Ecto neural progenitor cell (in vitro differentiated cells): Measurements from ENCODE around the gene HSD17B1.
"Not testable (repeated sequence)": the region's sequence is repeated elsewhere in the genome, so short reads cannot be mapped to it uniquely, and the experiment has no call there.

ENCODE experiments used
- DNase-seq: peaks from one replicate; pipeline ENCODE4 v3.0.0-alpha.2; 2018; ENCODE audit warnings: low spot score

HSD17B1 gene

DNA sequence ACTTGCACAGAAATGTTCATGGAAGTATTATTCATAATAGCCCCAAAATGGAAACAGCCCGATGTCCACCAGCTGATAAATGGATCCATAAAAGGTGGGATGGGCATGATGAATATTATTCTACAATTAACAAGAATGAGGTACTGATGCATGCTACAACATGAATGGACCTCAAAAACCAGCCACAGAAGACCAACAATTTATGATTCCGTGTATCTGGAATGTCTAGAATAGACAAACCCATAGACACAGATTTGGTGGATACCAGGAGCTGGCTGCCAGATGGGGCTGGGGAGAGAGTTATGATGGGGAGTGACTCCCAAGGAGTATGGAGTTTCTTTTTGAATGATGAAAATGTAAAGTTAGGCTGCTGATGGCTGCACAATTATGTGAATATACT is 27.5 kb upstream of the HSD17B1 start:
- DNase-seq, result no peak

DNA sequence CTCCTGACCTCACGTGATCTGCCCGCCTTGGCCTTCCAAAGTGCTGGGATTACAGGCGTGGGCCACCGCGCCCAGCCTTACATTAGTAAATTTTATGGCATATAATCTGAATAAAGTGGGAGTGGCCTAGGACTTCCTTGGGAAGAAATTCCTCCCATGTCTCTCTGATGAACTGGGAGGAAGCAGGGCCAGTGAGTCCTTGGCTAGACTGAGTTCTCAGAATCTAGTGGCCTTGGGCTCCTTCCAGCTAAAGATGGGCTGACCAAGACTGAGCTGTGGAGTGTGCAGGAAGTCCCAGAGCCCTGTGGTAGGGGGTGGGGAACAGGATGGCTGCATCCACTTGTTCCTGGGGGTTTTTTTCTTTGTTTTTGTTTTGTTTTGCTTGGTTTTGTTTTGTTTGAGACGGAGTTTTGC is 26.7 kb upstream of the HSD17B1 start:
- no peak for DNase-seq

DNA sequence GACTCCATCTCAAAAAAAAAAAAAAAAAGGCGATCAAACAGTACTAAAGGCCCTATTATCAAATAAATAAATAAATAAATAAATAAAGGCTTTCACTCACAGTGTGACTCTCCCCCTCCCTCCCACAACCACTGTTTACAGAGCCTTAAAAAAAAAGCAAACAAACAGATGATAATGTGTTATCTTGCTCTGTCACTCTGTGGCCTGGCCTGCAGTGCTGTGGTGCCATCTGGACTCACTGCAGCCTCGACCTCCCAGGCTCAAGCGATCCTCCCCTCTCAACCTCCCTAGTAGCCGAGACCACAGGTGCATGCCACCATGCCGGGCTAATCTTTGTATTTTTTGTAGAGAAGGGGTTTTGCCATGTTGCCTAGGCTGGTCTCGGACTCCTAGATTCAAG is 24.8 kb upstream of the HSD17B1 start:
- no peak for DNase-seq

DNA sequence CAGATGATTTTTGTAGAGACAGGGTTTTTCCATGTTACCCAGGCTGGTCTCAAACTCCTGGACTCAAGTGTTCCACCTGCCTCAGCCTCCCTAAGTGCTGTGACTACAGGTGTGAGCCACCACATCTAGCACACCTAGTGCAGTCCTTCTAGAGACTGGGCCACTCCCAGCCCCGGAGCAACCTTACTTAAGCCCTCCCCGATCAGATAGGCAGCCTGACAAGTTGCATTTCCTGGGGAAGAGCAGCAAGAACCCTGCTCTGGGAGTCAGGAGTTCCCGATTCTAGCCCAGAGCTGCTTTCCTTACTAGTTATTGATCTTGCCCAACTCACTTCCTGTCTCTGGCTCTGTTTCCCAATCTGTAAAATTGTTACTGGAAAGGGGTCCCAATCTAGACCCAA is 23.7 kb upstream of the HSD17B1 start:
- DNase-seq, result no peak

DNA sequence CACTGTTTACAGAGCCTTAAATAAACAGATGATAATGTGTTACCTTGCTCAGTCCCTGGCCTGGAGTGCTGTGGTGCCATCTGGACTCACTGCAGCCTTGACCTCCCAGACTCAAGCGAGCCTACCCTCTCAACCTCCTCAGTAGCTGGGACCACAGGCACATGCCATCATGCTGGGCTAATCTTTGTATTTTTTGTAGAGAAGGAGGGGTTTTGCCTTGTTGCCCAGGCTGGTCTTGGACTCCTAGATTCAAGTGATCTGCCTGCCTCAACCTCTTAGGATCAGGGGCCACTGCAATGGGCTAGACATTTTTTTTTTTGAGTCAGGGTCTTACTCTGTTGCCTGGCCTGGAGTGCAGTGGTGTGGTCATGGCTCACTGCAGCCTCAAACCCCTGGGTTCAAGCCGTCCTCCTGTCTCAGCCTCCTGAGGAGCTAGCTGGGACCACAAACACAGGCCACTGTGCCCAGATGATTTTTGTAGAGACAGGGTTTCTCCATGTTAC is 21.7 kb upstream of the HSD17B1 start:
- no peak for DNase-seq

DNA sequence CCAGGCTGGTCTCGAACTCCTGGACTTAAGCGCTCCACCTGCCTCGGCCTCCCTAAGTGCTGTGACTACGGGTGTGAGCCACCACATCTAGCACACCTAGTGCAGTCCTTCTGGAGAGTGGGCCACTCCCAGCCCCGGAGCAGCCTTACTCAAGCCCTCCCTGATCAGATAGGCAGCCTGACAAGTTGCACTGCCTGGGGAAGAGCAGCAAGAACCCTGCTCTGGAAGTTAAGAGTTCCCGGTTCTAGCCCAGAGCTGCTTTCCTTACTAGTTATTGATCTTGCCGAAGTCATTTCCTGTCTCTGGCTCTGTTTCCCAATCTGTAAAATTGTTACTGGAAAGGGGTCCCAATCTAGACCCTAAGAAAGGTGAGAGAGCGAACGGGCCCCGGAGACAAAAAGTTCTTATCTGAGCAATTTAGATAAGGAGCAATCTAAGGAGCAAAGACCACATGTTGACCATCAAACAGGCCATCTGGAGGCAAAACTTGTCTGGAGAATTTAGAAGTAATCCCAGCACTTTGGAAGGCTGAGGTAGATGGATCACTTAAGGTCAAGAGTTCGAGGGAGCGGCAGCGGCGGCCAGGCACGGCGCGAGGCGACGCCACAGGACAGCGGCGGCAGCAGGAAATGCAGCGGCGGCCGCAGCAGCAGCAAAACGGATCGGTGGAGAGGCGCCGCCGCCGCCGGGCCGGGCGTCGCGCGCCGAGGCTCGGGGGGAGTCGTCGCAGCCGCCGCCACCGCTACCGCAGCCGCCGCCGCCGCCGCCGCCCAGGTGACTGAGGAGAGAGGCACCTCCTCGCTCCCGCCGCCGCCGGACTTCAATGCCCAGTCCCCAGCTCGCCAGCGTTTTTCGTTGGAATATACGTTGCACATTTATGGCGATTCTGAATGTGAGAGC is 21.0 kb upstream of the HSD17B1 start:
- DNase-seq, result peak; percentile 83

DNA sequence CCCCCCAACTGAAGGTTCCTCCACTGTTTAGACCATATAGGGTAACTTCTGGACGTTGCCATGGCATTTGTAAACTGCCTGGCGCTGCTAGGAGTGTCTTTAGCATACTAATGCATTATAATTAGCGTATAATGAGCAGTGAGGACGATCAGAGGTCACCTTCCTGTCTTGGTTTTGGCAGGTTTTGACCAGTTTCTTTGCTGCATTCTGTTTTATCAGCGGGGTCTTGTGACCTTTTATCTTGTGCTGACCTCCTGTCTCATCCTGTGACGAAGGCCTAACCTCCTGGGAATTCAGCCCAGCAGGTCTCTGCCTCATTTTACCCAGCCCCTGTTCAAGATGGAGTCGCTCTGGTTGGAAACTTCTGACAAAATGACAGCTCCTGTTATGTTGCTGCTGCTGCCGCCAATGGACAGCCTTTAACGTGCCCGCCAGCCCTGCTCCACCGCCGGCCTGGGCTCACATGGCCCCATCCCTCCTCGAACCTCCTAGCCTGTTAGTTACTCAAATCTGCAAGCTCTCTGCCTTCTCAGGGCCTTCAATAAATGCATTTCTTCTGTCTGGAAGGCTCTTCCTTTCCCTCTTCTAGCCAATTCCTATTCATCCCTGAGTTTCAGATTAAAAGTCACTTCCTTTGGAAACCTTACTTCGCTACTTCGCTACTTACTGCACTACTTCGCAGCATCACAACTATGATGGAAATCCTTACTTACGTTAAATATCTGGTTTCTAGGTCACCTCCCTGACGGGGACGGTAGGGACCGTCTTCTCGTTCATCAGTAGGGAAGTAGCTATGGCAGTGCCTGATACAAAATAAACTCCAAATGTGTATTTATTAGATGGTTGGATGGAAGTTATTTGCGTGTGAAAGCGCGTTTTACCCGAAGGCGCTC is 17.3 kb upstream of the HSD17B1 start:
- no peak for DNase-seq

DNA sequence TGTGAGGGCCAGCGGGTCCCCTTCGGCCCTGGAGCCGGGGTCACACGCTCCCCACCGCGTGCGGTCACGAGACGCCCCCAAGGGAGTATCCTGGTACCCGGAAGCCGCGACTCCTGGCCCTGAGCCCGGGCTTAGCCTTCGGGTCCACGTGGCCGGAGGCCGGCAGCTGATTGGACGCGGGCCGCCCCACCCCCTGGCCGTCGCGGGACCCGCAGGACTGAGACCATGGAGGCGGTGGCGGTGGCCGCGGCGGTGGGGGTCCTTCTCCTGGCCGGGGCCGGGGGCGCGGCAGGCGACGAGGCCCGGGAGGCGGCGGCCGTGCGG is 16.7 kb upstream of the HSD17B1 start, which contains the start of gene NAGLU:
Gene NAGLU (plus strand): TSS at position 194 of the 324 bp plus-strand sequence. CDS start 32 bp downstream, at position 226.
- DNase-seq, result peak; percentile 96

DNA sequence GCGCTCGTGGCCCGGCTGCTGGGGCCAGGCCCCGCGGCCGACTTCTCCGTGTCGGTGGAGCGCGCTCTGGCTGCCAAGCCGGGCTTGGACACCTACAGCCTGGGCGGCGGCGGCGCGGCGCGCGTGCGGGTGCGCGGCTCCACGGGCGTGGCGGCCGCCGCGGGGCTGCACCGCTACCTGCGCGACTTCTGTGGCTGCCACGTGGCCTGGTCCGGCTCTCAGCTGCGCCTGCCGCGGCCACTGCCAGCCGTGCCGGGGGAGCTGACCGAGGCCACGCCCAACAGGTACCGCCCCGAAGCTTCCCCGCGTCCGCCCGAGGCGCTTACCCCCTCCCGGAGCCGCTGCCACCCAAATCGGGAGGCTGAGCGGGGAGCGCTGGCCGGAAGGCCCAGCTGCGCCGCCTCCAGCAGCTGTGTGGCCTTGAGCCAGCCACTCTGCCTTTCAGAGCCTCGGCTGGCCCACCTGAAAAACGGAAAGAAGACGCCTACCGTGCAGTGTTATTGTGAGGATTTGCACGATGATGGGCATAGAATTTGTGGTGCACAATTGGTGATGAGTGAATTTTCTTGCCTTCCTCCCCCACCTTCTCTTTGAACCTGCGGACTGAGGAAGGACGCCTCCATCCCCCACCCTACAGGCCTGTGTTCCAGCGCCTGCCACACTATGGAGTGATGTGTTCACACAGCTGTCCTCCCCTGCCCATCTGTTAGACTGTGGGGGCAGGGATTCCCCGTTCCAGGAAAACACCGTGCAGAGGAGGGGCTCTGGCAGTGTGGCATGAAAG is 16.2 kb upstream of the HSD17B1 start:
- DNase-seq, result peak; percentile 89

DNA sequence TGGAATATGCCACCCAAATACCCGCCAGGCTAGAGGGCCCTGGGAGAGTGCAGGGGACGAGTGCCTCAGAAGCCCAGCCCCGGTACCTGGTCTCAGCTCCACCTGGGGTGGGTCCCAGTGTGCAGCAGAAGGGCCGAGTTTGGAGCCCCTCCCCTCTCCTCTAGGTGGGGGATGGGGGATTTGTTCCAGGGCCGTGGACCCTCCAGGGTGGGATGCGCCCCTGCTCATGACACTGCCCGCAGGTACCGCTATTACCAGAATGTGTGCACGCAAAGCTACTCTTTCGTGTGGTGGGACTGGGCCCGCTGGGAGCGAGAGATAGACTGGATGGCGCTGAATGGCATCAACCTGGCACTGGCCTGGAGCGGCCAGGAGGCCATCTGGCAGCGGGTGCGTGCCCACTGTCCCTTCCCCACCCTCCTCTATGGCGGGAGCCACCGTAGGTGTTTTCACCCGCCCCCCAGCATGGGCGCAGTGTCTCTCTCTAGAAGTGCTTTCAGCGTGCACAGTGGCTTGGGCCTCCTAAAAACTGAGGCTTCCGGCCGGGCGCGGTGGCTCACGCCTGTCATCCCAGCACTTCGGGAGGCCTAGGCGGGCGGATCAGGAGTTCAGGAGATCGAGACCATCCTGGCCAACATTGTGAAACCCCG is 15.4 kb upstream of the HSD17B1 start:
- no peak for DNase-seq

DNA sequence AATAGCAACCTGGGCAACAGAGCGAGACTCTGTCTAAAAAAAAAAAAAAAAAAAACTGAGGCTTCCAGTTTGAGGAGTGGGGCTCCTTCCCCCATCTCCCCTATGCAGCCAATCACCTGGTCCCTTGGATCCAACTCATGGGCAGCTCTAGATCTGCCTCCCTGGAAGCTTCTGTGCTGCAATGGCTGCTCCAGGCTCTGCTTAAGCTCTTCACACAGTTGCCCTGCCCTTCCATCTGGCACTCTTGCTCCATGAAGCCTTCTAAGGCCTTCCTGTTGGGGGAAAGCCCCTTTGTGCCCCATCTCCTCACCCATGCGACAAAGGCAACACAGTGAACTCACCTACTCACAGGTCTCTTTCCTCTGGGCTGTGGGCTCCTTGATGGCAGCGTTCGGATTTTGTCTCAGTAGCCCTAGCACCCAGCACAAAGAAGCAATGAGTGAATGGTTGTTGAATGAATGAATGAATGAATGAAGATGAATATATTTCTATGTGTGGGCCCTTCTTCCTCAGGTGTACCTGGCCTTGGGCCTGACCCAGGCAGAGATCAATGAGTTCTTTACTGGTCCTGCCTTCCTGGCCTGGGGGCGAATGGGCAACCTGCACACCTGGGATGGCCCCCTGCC is 14.8 kb upstream of the HSD17B1 start:
- DNase-seq, result no peak

DNA sequence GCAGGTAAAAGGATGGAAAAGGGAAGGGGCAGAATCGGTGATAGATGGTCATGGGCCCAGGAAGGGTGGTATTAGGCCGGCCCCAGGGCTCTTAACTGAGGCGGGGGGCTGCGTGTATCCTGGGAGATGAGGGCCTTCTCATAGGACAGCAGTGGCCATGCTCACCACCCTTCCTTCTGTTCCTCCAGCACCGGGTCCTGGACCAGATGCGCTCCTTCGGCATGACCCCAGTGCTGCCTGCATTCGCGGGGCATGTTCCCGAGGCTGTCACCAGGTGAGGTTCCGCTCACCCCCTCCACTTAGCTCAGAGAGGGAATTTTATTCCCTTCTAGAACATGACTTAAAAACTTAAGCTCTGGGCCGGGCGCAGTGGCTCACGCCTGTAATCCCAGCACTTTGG is 14.2 kb upstream of the HSD17B1 start:
- DNase-seq, result no peak

DNA sequence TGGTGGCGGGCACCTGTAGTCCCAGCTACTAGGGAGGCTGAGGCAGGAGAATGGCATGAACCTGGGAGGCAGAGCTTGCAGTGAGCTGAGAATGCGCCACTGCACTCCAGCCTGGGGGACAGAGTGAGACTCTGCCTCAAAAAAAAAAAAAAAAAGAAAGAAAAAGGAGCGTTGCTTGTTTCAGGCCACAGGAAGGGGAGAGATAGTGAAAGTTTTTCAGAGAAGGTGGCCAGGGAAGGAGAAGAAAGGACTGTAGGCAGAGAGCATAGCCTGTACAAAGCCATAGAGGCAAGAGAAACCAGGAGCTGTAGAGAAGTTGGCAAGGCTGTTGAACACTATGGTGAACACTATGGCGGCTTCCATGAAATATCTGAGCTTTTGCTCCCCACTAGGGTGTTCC is 12.2 kb upstream of the HSD17B1 start:
- DNase-seq, result not testable (repeated sequence)

DNA sequence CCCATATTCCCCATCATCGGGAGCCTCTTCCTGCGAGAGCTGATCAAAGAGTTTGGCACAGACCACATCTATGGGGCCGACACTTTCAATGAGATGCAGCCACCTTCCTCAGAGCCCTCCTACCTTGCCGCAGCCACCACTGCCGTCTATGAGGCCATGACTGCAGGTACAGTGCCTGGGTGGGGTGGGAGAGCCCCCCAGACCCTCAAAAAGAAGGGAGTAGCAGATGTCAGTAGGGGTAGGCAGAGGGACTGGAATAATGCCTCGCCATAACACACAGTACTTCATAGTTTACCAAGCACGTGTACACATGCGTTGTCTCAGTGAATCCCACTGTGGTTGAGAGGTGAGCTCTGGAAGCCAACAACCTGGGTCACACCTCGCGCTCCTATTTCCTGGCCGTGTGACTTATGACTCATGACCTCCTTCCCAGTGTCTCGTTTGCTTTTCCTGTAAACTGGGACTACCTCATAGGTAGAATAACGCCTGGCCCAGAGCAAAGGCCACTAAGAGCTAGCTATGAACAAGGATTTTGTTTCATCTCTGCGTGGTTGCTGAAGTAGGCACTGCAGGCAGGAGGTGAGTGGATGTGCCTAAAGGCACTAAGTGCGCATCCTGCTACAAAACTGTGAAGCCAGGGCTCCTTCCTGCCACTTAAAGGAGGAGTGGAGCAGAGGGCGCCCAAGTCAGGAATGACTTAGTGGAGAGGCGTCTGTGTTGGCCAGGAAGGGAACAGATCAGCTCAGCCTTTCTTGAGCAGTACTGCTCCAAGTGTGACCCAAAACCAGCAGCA is 11.5 kb upstream of the HSD17B1 start:
- DNase-seq, result no peak

DNA sequence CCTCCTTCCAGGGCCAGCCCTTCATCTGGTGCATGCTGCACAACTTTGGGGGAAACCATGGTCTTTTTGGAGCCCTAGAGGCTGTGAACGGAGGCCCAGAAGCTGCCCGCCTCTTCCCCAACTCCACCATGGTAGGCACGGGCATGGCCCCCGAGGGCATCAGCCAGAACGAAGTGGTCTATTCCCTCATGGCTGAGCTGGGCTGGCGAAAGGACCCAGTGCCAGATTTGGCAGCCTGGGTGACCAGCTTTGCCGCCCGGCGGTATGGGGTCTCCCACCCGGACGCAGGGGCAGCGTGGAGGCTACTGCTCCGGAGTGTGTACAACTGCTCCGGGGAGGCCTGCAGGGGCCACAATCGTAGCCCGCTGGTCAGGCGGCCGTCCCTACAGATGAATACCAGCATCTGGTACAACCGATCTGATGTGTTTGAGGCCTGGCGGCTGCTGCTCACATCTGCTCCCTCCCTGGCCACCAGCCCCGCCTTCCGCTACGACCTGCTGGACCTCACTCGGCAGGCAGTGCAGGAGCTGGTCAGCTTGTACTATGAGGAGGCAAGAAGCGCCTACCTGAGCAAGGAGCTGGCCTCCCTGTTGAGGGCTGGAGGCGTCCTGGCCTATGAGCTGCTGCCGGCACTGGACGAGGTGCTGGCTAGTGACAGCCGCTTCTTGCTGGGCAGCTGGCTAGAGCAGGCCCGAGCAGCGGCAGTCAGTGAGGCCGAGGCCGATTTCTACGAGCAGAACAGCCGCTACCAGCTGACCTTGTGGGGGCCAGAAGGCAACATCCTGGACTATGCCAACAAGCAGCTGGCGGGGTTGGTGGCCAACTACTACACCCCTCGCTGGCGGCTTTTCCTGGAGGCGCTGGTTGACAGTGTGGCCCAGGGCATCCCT is 9.3 kb upstream of the HSD17B1 start:
- no peak for DNase-seq

DNA sequence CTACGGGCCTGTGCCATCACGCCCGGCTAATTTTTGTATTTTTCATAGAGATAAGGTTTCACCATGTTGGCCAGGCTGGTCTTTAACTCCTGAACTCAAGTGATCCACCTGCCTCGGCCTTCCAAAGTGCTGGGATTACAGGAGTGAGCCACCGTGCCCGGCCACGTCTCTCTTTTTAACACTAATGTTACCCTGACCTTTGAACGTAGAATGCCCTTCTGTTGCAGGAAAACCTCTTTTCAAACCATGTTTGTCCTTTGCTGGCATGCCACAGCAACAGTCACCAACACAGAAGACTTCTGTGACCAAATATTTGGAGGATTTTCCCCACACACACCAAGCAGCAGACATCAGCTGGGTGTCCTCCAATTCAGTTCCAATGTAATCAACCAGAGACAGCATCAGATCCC is 7.8 kb upstream of the HSD17B1 start:
- no peak for DNase-seq

DNA sequence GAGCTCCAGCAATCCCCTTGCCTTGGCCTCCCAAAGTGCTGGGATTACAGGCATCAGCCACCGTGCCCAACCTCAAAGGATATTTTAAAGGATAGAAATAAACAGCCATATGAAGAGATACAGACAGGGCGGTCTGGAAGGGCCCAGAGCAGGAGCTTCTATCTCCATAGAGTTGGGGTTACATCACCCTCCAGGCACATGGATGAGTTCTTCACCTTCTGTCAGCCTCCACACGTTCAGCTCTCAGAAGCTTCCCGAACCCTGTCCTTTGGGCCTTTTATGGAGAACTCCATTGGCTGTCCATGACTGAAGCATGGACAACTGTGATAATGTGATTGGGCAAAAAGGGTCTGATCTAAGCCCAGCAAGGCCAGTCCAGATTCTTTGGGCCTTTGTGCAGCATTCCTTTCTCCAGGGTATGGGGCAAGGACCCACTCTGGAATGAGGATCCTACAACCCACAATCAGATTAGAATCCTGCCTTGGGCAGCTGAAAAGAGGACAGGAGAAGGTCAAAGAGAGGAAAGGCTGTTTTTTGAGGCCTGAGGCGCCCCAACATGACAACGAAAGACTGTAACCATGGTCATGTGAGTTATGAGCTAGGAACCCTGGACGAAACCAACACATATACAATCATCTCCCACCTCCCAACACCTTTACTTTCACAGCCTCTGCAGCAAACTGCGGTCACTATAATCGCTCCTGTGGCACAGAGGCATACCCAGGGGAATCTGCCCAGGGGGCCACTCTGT is 6.8 kb upstream of the HSD17B1 start:
- DNase-seq, result not testable (repeated sequence)

DNA sequence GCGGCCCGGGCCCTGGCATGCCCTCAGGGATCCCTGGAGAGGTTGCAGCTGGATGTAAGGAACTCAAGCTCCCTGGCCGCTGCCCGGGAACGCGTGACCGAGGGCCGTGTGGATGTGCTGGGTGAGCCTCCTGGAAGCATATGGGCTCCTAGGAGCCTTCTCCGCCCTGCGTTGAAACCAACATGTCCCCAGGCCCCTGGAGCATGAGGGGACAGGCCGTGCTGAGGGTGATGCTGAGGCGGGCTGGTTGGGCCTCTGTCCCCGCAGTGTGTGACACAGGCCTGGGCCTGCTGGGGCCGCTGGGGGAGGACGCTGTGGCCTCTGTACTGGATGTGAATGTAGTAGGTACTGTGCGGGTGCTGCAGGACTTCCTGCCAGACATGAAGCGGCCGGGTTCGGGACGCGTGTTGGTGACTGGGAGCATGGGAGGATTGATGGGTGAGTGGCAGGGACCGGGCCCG is 5.7 kb upstream of the HSD17B1 start:
- peak; percentile 54 for DNase-seq
